DND-41 (cell line): Measurements from ENCODE around the gene GSE1.

Source experiments
- CTCF ChIP-seq: IDR thresholded peaks from 2 replicates; pipeline ENCODE4 v1.5.1; 2012; ENCODE audit warnings: borderline replicate concordance, low read length, moderate library complexity, mild to moderate bottlenecking; ENCODE audit not compliant: poor library complexity, severe bottlenecking; ENCODE audit errors: extremely low read depth
- EZH2 ChIP-seq: IDR thresholded peaks from 3 replicates; pipeline ENCODE4 v1.6.1; 2012; ENCODE audit warnings: borderline replicate concordance, low read depth, mild to moderate bottlenecking, moderate library complexity, low read length, inconsistent platforms; ENCODE audit not compliant: severe bottlenecking

GRCh38 chr16:85614338-85615013 is 1.4 kb downstream of the GSE1 start:
- TF ChIP-seq CTCF (no peak), EZH2 (no peak)
